GM21423 (cell line): ENCODE results near the gene APRT.

Experiments used
- ATAC-seq: cut with Tn5 transposase; IDR thresholded peaks from one replicate; pipeline ENCODE4 v1.9.1; 2021; ENCODE audit warnings: mild to moderate bottlenecking, moderate library complexity; ENCODE audit not compliant: unreplicated experiment

Gene APRT

GRCh38 chr16:88811769-88812512 is at the start of gene APRT:
APRT (minus strand) TSS chr16:88811928; CDS start chr16:88811899, 29 bp downstream.
- ATAC-seq = peak; percentile 66

- ATAC-seq = no peak
These were observed 49.6 kb upstream of the APRT start for GRCh38 chr16:88861359-88861758.

- ATAC-seq = no peak
These were observed 47.8 kb upstream of the APRT start for GRCh38 chr16:88859381-88860091.

GRCh38 chr16:88857728-88858339 is 46.1 kb upstream of the APRT start:
- peak; percentile 36 for ATAC-seq

DNA sequence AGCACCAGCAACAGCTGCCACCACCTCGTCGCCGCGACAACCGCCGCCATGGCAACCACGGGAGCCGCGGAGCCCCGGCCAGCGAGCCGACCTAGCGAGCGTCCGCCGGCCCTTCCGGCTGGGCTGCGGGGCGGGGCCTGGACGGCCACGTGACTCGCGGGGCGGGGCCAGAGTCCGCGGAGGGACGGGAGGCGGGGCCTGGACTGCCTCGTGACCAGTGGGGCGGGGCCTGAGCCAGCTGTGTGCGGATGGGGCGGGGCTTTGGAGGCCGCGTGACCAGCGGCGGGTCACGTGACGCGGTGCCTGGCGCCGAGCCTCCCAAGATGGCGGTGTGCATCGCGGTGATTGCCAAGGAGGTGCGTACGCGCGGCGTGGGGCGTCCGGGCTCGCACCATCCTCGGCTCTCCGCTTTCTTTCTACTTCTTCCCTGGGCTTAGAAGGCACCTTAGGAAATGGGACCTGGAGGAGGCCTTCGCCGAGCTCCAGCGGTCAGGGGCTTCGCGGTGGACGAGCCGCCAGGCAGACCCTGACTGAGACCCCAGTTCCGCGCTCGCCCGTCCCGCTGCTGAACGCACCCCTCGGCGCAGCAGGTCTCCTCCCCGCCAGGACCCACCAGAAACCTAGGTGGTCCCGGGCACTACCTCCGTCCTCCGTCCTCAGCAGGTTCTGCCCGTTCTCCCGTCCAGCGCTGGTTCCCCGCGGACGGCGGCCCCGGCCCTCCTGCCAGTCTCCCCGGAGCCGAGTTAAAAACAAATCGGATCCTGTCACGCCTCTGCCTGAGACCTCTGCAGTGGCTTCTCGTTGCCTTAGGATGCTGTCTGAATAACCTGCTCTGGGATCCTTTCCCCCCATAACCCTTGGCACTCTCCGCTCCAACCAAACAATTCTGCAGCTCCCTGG is 45.4 kb upstream of the APRT start, which contains the start of the genes GALNS and TRAPPC2L:
Gene GALNS (minus strand): TSS at position 120 of the 900 bp plus-strand sequence. CDS start 70 bp downstream, at position 50.
Gene TRAPPC2L (plus strand): TSS at position 300 of the 900 bp plus-strand sequence. CDS start 24 bp downstream, at position 324.
- ATAC-seq = peak; percentile 71

DNA sequence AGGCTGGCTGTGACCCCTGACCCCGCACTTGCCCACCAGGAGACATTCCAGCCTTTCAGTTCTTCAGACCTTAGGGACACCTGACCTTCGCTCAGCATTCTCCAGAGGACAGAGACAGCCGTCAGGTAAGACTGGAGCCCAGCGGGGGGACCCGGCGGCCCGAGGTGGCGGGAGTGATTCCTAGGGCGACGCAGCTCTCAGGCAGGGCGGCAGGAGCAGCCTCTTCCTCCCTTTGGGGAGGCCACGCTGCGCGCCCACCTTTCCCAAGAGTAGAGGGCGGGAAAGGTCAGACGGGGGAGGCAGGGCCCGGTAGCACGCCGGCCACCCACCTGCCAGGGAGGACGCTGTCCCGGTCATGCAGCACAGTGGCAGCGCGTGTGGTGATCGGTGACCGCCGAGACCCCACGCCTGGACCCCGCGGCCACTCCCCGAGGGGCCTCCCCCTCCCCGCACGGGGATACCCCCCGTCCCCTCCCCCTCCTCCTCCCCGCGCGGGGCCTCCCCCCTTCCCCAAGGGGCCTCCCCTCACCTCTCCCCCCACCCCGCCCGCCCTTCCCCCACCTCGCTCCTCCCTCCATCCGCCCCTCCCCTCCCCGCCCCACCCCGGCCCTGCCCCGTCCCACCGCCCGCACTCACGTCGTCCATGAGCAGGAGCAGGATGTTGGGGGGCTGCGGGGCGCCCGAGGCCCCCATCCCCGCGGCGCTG is 44.5 kb upstream of the APRT start:
- no peak for ATAC-seq

GRCh38 chr16:88855736-88856121 is 44.0 kb upstream of the APRT start:
- ATAC-seq = no peak

DNA sequence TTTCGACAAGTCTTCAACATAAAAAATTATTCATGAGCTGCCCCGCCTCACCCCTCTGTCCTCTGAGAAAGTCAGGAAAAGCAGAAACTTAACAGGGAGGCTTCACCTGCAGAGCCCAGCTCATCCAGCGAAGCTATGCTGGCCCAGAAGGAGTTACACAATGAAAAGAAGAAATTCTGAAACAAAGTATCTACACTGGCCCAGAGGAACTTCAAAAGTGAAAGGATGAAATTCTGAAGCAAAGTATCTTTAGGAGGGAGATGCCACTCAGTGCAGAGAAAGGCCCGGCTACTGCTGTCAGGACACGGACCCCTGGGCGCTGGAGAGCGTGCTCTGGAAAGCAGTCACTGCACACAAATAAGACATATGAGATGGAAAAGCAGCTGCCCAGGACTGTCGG is 43.4 kb upstream of the APRT start:
- no peak for ATAC-seq

- ATAC-seq = no peak
These were observed 42.8 kb upstream of the APRT start for GRCh38 chr16:88854306-88855111.

GRCh38 chr16:88853325-88853941 is 41.7 kb upstream of the APRT start:
- no peak for ATAC-seq

DNA sequence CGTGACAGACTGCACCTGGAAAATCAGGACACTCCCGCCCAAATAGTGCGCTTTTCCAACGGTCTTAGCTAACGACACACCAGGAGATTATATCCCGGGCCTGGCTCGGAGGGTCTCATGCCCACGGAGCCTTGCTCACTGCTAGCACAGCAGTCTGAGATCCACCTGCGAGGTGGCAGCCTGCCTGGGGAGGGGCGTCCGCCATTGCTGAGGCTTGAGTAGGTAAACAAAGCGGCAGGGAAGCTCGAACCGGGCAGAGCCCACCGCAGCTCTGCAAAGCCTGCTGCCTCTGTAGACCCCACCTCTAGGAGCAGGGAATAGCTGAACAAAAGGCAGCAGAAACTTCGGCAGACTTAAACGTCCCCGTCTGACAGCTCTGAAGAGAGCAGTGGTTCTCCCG is 39.9 kb upstream of the APRT start:
- no peak for ATAC-seq

GRCh38 chr16:88850531-88851199 is 38.9 kb upstream of the APRT start:
- ATAC-seq = no peak

- ATAC-seq = no peak
These were observed 36.8 kb upstream of the APRT start for GRCh38 chr16:88848557-88848956.

- ATAC-seq = no peak
These were observed 35.9 kb upstream of the APRT start for GRCh38 chr16:88847654-88848053.

GRCh38 chr16:88846088-88846487 is 34.4 kb upstream of the APRT start:
- no peak for ATAC-seq

GRCh38 chr16:88844419-88845036 is 32.8 kb upstream of the APRT start:
- ATAC-seq = no peak

DNA sequence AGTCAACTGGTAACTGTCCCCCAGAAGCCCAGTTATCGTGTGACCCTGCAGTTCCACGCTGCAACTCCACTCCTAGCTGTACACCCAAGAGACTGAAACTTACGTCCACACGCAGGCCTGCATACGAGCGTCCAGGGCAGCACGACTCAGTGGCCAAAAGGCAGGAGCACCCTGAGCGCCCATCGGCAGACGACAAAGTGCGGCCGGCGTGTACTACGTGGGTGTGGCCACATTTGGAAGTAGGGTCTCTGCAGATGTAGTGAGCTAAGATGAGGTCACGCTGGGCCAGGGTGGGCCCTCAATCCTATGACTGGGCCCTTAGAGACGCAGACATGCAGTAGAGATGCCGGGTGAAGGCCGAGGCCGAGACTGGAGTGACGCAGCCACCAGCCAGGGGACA is 31.5 kb upstream of the APRT start:
- ATAC-seq = no peak

- no peak for ATAC-seq
These were observed 31.1 kb upstream of the APRT start for GRCh38 chr16:88842806-88843205.
